OCI-LY3 (cell line): ENCODE measurements around the gene DPY19L1.
"Not testable (repeated sequence)": the region's sequence is repeated elsewhere in the genome, so short reads cannot be mapped to it uniquely, and the experiment has no call there.

ENCODE experiments used
- H2AFZ ChIP-seq: fragments of 200-600, 300-600 bp; shearing (Covaris generic); 2 replicates; pipeline ENCODE4 v1.6.0; 2014; ENCODE audit warnings: antibody characterized with exemption, low read depth, low read length
- H3K27ac ChIP-seq: fragments of 200-600, 300-600 bp; sonication (generic); 2 replicates; pipeline ENCODE4 v1.5.1; 2014; ENCODE audit warnings: mild to moderate bottlenecking, low read length, moderate library complexity, mixed read lengths
- H3K27me3 ChIP-seq: fragments of 200-600, 300-600 bp; sonication (generic); 2 replicates; pipeline ENCODE4 v1.6.1; 2014; ENCODE audit warnings: low read depth, low read length, mixed read lengths
- H3K36me3 ChIP-seq: fragments of 200-600, 300-600 bp; sonication (generic); replicated peaks from 2 replicates; pipeline ENCODE3; 2014; ENCODE audit warnings: low read depth, low read length, mixed read lengths
- H3K4me1 ChIP-seq: fragments of 300-600, 200-600 bp; sonication (generic); 2 replicates; pipeline ENCODE4 v1.6.1; 2014; ENCODE audit warnings: low read length, mixed read lengths
- H3K4me2 ChIP-seq: fragments of 200-600, 300-600 bp; sonication (generic); 2 replicates; pipeline ENCODE4 v1.6.1; 2014; ENCODE audit warnings: low read length, mixed read lengths
- H3K4me3 ChIP-seq: fragments of 300-600, 200-600 bp; sonication (generic); 2 replicates; pipeline ENCODE4 v1.5.1; 2014; ENCODE audit warnings: antibody characterized with exemption, mild to moderate bottlenecking, low read length, moderate library complexity
- H3K79me2 ChIP-seq: fragments of 300-600, 200-600 bp; shearing (Covaris generic); 2 replicates; pipeline ENCODE4 v1.6.1; 2014; ENCODE audit warnings: mild to moderate bottlenecking, low read length, mixed read lengths
- H3K9ac ChIP-seq: fragments of 300-600, 200-600 bp; shearing (Covaris generic); 2 replicates; pipeline ENCODE4 v1.6.0; 2014; ENCODE audit warnings: mild to moderate bottlenecking, low read length, moderate library complexity
- H3K9me3 ChIP-seq: fragments of 200-600, 300-600 bp; shearing (Covaris generic); 2 replicates; pipeline ENCODE4 v1.6.1; 2014; ENCODE audit warnings: low read length, mixed read lengths; ENCODE audit not compliant: insufficient read depth
- H4K20me1 ChIP-seq: fragments of 200-600, 300-600 bp; sonication (generic); 2 replicates; pipeline ENCODE4 v1.6.1; 2016; ENCODE audit warnings: low read length, mixed read lengths; ENCODE audit not compliant: insufficient read depth
- EZH2phosphoT487 ChIP-seq: fragments of 200-600 bp; shearing (Covaris generic); IDR thresholded peaks from 2 replicates; pipeline ENCODE4 v1.6.1; 2018; ENCODE audit warnings: antibody characterized with exemption, mixed run types, low read depth
- TF ChIP-seq, protein P1 (sequence below): fragments of 200-600, 300-600 bp; sonication (generic); IDR thresholded peaks from 2 replicates; pipeline ENCODE4 v1.5.1; 2014; ENCODE audit warnings: antibody characterized with exemption, low read length, low read depth

DPY19L1 gene

DNA sequence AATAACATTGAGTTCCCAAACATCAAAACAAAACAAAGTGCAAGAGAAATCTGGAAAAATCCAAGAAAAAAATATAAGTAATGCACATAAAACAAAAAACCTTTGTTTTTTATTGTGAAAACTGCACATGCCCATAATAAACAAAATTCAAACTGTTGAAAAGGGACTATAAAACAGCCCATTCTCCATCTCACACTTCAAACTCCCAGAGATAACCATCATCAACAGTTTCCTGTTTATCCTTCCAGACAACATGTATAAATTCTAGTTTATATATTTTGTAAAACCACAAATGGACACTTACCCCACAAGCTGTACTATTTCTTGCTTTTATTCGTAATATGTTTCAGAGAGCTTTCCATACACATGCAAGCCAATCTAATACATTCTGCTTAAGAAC is 79.3 kb downstream of the DPY19L1 start:
- no peak overlapping the region for H3K9ac ChIP-seq
- no peak overlapping the region for H3K27ac ChIP-seq
- H3K36me3 ChIP-seq: no peaks in the 10 kb centered on the region
- no peaks in the 10 kb centered on the region for H3K4me1 ChIP-seq
- H3K79me2 ChIP-seq: no peaks in the 10 kb centered on the region
- H3K27me3 ChIP-seq: no peaks in the 10 kb centered on the region
- H3K4me2 ChIP-seq: no peak overlapping the region
- no peaks in the 10 kb centered on the region for H4K20me1 ChIP-seq
- H2AFZ ChIP-seq: no peak overlapping the region
- H3K4me3 ChIP-seq: no peak overlapping the region
- no peaks in the 10 kb centered on the region for H3K9me3 ChIP-seq
- TF ChIP-seq, protein P1, sequence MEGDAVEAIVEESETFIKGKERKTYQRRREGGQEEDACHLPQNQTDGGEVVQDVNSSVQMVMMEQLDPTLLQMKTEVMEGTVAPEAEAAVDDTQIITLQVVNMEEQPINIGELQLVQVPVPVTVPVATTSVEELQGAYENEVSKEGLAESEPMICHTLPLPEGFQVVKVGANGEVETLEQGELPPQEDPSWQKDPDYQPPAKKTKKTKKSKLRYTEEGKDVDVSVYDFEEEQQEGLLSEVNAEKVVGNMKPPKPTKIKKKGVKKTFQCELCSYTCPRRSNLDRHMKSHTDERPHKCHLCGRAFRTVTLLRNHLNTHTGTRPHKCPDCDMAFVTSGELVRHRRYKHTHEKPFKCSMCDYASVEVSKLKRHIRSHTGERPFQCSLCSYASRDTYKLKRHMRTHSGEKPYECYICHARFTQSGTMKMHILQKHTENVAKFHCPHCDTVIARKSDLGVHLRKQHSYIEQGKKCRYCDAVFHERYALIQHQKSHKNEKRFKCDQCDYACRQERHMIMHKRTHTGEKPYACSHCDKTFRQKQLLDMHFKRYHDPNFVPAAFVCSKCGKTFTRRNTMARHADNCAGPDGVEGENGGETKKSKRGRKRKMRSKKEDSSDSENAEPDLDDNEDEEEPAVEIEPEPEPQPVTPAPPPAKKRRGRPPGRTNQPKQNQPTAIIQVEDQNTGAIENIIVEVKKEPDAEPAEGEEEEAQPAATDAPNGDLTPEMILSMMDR: no peak
- no peak for TF ChIP-seq EZH2phosphoT487

DNA sequence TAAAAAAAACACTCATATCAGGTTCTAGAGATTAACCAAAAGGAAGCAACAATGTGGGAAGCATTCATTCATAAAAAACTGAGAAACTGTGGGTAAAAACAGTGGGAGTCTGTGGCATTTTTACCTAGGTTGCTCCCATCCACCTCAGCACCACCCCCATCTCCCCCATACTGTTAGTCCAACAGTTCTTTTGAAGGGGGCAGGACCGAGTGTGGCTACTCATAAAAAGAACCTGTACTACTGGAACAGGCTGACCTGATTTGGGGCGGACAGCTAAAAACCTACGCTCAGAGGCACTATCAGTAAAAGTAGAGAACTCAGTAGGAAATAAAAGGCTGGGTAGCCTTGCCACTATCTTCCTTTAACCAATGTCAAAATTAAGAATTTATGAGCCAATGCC is 84.5 kb downstream of the DPY19L1 start:
- no peak overlapping the region for H3K9ac ChIP-seq
- H3K9me3 ChIP-seq: no peaks in the 10 kb centered on the region
- H3K27me3 ChIP-seq: no peaks in the 10 kb centered on the region
- no peak overlapping the region for H3K4me2 ChIP-seq
- no peak overlapping the region for H3K27ac ChIP-seq
- TF ChIP-seq, protein P1: no peak
- TF ChIP-seq EZH2phosphoT487: no peak
- no peak overlapping the region for H2AFZ ChIP-seq
- H3K4me3 ChIP-seq: no peak overlapping the region
- no peaks in the 10 kb centered on the region for H4K20me1 ChIP-seq
- H3K4me1 ChIP-seq: no peaks in the 10 kb centered on the region
- H3K36me3 ChIP-seq: no peaks in the 10 kb centered on the region
- no peaks in the 10 kb centered on the region for H3K79me2 ChIP-seq

DNA sequence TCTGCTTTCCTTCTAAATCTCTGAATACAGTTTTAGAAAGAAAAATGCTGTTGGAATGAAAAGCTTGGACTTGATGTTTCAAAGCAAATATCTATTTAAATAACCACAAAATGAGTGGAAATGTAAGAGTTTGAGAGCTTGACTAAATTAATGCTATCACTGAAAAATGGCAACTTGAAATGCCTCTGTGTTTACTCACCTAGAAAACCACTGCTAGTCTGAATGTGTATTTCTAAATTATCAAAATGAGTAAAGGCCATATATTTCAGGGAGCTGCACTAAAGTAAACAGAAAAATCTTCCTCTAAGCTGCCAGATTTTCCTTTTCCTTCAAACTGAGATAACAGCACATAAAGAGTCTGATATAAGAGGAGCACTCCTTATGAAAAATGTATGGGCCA is 87.9 kb downstream of the DPY19L1 start:
- H3K27ac ChIP-seq: no peak overlapping the region
- H3K36me3 ChIP-seq: no peaks in the 10 kb centered on the region
- H3K9me3 ChIP-seq: no peaks in the 10 kb centered on the region
- H3K4me1 ChIP-seq: no peaks in the 10 kb centered on the region
- no peak overlapping the region for H3K9ac ChIP-seq
- no peaks in the 10 kb centered on the region for H3K27me3 ChIP-seq
- no peak overlapping the region for H3K4me2 ChIP-seq
- TF ChIP-seq, protein P1: no peak
- TF ChIP-seq EZH2phosphoT487: no peak
- H3K79me2 ChIP-seq: no peaks in the 10 kb centered on the region
- no peak overlapping the region for H2AFZ ChIP-seq
- no peaks in the 10 kb centered on the region for H4K20me1 ChIP-seq
- H3K4me3 ChIP-seq: no peak overlapping the region

DNA sequence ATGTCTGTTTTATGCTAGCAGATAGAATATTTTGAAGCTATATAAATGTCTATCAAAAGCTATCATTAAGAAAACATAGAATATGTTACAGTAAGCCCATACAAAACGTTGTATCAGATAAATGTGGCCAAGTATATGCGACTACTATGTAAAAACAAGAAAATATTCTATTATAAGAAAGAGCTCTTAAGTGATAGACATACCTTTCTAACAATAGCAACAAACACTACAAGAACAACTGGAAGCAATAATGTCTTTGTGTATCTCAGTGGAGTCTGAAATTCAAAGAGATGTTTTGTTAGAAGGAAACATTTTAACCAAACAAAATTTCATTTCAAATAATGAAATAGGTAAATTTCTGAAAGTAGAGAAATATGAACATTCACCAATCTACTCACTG is 89.9 kb downstream of the DPY19L1 start:
- H3K4me2 ChIP-seq, H3K79me2 ChIP-seq, H3K9me3 ChIP-seq, H3K27ac ChIP-seq, H4K20me1 ChIP-seq, H3K4me1 ChIP-seq, H3K27me3 ChIP-seq, H3K9ac ChIP-seq, H2AFZ ChIP-seq, H3K4me3 ChIP-seq, H3K36me3 ChIP-seq: not testable (repeated sequence)

- TF ChIP-seq, protein P1: no peak
- no peak for TF ChIP-seq EZH2phosphoT487
- Histone ChIP-seq H3K79me2 (no peaks in the 10 kb centered on the region), H3K9me3 (no peaks in the 10 kb centered on the region), H3K4me1 (no peaks in the 10 kb centered on the region), H3K4me3 (no peak overlapping the region), H3K36me3 (no peaks in the 10 kb centered on the region), H3K27me3 (no peaks in the 10 kb centered on the region), H3K27ac (no peak overlapping the region), H3K9ac (no peak overlapping the region), H2AFZ (no peak overlapping the region), H4K20me1 (no peaks in the 10 kb centered on the region), H3K4me2 (no peak overlapping the region)
Measured at GRCh38 chr7:34946486-34946885, 90.8 kb downstream of the DPY19L1 start.

DNA sequence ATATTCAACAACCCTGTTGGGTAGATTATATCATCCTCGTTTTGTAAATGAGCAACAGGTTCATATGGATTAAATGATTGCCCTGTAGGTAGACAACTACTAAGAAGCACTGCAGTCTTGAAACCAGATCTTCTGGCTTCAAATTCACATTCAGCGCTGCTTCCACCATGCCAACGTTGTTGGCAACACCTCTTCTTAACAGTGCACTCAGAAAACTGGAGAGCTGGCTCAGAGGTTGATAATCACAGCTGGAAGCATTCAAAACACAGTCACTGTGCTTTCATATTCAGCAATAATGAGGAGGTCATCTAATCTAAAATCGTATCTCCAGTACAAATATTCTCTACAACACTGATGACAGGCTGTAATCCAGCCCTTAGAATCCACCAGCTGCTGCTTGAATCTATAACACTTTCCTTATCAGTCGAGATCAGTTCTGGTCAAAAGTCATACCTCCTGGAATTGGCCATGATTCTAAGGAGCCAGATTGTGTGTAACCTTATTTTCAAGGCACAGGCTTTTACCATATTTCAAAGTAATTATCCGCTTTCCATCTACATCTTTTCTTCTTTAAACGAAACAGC is 91.3 kb downstream of the DPY19L1 start:
- H3K79me2 ChIP-seq: not testable (repeated sequence)

More for the DNA sequence above, 91.3 kb downstream of the DPY19L1 start:
- H2AFZ ChIP-seq, H3K4me2 ChIP-seq, H4K20me1 ChIP-seq, H3K36me3 ChIP-seq, H3K4me3 ChIP-seq, H3K27ac ChIP-seq, H3K9ac ChIP-seq, H3K4me1 ChIP-seq, H3K9me3 ChIP-seq, H3K27me3 ChIP-seq: not testable (repeated sequence)
